HG03159 (cell line): ENCODE data around the gene PDIA2.
"Not testable (repeated sequence)": the region's sequence is repeated elsewhere in the genome, so short reads cannot be mapped to it uniquely, and the experiment has no call there.

Source experiments
- ATAC-seq: cut with Tn5 transposase; IDR thresholded peaks from one replicate; pipeline ENCODE4 v1.9.1; 2021; ENCODE audit warnings: mild to moderate bottlenecking, moderate library complexity; ENCODE audit not compliant: unreplicated experiment

Gene PDIA2

DNA sequence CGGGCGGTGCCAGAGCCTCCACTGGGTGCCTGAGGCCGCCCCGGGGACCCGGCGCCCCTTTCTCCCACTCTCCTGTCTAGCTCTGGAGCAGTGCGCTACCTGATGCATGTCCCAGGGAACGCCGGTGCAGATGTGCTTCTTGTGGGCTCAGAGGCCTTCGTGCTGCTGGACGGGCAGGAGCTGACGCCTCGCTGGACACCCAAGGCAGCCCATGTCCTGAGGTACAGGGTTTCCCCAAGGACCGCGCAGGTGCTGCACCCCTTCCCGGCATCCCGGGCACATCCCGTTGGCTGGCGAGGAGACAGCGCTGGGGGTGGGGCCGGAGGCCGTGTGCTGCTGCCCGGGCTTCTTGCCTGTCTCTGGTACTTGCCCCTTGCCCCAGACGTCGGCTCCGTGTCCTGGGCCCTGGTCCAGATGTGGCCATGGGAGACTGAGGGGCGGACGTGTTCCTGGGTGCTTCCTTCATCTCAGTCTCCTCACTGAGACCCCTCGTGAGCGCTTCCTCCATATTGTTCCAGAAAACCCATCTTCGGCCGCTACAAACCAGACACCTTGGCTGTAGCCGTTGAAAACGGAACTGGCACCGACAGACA is 19.7 kb upstream of the PDIA2 start:
- ATAC-seq, result no peak

DNA sequence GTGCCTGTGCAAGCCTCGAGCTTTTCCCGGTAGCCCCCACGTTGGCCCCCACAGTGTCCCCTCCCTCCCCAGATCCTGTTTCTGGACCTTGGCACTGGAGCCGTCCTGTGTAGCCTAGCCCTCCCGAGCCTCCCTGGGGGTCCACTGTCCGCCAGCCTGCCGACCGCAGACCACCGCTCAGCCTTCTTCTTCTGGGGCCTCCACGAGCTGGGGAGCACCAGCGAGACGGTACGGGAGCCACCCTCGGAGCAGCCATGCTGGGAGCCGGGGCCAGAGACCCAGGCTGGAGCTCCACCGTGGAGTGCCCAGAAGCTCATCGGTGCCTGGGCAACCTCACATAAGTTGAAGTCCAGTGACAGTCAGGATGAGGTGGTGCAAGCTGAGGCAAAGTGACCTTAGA is 19.0 kb upstream of the PDIA2 start:
- no peak for ATAC-seq

DNA sequence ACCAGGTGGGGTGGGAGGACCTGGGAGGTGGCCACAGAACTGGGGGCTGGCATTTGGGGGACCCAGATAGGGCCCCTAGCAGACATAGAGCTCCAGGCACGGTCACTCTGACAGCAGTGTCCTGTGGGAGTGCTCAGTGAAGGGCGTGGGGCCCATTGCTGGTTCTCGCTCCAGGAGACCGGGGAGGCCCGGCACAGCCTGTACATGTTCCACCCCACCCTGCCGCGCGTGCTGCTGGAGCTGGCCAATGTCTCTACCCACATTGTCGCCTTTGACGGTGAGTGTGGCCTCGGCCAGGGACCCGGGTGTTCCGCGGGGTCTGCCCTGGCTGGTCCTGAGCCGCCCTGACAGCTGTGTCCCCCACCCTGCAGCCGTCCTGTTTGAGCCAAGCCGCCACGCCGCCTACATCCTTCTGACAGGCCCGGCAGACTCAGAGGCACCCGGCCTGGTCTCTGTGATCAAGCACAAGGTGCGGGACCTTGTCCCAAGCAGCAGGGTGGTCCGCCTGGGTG is 18.5 kb upstream of the PDIA2 start:
- ATAC-seq, result no peak

DNA sequence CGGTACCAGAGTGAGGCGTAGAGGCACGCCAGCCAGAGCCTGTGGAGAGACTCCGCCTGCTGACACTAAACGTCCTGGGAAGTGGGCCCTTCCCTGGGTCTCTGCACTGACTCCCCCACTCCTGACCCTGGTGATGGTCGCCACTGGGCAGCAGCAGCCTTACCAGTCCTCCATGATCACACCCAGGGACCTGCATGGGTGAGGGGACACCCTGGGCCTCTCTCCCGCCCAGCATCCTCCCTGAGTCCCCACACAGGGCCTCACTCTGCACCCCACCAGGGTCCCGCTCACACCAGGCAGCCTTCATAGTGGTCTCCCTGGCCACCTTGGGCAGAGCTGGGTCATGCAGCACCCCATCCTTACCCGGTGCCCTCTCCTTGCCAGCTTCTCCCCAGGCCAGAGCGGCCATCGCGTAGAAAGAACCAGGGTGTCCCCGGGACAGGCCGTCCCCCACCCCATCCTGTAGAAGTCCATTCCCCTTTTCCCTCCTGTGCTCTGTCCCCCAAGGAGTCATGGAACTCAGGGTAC is 17.9 kb upstream of the PDIA2 start:
- ATAC-seq, result no peak

DNA sequence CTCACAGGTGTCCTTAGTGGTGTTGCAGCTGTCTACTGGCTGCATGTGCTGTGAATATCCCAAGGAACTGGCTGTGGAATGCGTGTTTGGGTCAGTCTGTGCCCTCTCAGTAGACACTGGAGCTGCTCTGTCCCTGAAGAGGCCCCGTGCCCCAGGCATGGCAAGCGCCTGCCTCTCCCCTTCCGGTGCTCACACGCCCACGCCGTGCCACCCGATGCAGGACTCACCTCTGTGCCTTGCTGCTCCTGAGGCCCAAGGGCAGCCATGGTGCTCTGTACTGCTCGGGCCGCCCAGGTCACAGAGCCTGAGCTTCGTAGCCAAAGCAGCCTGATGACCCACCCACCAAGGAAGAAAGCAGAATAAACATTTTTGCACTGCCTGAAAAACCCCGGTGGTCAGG is 17.3 kb upstream of the PDIA2 start:
- no peak for ATAC-seq

DNA sequence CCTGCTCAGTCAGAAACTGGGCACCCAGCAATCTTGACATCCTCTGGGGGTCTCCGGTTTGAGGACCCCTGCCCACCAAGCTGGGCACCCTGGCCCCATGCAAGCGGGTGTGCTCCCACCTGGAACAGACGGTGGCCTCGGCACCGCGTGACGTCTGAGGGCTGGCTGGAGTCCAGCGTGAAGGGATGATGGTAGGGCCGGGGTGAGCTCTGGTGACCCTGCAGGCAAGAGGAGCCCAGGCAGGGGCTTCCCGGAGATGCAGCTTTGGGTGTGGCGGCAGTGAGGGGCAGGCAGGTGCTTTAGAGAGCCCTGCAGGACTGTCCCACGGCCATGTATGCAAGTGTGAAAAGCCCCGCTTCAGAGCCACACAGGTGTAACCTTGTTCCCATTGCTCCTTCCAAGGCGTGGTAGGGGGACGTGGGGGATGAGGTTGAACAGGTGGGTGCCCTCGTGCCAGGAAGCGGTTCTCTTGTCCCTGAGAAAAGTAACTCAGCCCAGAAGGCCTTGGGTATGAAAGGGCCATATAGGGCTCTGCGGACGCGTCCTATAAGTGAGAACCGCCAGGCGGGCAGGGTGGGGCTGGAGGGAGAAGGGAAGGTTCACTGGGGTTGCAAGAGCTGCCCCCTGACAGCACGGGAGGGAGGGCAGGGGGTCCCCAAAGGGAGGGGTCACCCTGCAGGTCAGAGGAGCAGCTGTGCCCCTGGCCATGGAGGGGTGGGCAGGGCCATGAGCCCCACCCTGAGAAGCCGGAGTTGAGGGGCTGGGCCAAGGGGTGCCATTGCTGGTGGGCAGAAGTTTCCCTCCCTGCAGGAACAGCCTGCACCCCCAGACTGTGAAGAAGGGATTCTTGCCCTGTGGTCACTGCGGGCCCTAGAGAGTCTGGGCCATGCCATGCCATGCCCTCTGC is 16.5 kb upstream of the PDIA2 start:
- no peak for ATAC-seq

DNA sequence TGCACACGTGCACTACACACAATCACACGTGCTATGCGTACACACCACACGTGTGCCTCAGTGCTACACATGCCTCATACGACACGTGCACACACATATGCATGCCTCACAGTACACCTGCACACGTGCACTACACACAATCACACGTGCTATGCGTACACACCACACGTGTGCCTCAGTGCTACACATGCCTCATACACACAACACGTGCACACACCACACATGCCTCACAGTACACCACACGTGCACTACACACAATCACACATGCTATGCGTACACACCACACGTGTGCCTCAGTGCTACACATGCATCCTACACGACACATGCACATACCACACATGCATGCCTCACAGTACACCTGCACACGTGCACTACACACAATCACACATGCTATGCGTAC is 15.4 kb upstream of the PDIA2 start:
- not testable (repeated sequence) for ATAC-seq

DNA sequence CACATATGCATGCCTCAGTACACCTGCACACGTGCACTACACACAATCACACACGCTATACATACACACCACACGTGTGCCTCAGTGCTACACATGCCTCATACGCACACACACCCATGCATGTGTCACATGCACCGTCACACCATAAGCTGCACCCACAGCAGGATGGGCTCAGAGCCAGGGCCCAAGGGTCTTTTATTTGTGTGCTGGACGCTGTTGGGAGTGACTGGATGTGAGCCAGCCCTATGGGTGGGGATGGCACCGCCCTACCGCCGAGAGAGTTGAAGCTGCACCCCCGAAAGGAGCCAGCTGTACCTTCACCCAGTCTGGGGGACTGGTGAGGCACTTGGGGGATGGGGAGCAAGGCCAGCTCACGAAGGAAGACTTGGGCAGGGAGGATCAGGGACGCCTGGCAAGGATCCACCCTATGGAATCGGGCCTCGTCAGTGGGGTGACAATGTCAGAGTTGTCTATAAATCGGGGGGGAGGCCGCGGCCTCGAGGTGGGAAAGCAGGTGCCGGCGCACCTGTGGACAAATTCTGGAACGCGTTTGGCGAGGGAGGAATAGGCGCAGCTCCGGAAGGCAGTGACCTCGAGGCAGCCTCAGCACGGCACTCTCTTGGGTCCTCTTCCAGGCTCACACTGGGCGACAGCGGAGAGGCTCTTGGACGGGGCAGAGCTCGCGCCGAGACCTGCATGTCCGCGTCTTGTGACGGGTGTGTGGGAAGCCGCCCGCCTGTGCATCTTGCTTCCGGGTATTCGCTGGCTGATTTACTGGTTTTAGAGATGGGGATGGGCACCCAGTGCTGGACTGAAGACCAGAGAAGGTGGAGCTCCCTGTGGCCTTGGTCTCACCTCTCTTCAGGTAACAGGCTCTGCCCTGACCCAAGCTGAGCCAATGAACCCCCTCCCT is 14.6 kb upstream of the PDIA2 start:
- ATAC-seq, result no peak

DNA sequence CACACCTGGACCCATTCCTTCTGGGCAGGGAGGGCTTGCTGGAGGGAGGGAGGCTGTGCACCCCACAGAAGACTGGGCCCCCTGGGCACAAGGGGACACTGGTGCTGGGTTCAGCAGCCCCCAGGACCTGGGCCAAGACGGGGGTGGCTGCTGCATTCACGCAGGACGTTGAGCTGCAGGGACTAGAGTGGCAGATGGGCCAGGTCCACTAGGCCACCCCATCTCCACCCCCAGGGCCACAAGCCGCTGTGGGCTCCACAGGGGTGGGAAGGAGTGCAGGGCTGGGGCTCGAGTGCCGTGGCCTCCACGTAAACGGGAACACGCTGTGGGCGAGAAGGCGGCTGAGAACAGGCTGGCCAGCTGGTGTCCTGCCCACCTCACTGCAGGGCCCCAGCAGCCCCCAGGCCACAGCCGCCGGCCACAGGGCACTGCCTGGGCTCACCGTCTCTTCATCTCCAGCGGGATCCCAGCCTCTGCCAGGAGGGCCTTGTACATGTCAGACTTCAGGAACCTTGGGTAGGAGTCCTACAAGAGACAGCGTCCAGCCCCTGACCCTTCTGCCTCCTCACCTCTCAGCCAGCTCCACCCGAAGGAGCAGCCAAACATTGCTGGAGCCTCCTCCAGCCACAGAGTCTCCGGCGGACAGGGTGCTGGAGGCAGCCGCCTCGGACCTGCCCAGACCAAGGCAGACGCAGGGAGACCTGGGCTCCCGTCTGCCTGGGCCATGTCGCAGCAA is 13.7 kb upstream of the PDIA2 start:
- ATAC-seq, result no peak

DNA sequence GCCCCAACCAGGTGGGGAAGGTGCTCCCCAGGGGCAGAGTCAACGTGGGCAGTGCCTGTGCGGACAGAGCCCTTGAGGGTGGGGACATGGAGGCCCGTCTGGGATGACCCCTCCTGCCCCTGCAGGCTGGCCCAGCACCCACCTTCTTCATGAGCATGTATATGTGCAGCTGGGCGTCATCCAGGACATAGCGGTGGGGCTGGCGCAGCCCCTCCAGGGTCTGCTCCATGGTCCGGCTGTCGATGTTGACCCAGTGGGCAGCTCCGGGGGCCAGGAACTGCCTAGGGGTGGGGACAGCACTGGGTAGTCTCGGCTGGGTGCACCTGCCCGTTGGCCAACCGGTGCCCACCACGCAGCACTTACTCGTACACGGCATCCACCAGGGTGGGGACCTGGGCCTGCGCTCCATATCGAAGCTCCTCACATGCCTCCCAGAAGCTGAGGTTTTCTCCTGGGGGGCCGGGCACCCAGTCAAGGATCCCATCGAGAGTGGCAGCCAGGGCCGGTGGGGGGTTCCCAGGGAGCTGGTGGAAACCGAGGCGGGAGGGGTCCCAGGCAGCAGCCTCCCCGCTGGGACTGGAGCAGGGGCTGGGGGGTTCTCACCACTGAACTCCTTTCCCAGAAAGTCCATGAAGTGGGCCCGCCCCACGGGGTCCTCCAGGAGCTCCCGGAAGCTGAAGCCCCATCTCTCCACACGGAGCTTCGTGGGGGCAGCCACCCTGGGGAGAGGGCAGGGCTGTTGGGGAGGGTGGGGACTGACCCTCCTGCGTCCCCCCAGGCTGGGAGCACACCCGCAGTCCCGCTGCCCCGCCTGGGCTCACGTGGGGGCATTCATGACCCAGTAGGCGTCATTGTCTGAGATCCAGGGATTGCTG is 12.3 kb upstream of the PDIA2 start:
- no peak for ATAC-seq

DNA sequence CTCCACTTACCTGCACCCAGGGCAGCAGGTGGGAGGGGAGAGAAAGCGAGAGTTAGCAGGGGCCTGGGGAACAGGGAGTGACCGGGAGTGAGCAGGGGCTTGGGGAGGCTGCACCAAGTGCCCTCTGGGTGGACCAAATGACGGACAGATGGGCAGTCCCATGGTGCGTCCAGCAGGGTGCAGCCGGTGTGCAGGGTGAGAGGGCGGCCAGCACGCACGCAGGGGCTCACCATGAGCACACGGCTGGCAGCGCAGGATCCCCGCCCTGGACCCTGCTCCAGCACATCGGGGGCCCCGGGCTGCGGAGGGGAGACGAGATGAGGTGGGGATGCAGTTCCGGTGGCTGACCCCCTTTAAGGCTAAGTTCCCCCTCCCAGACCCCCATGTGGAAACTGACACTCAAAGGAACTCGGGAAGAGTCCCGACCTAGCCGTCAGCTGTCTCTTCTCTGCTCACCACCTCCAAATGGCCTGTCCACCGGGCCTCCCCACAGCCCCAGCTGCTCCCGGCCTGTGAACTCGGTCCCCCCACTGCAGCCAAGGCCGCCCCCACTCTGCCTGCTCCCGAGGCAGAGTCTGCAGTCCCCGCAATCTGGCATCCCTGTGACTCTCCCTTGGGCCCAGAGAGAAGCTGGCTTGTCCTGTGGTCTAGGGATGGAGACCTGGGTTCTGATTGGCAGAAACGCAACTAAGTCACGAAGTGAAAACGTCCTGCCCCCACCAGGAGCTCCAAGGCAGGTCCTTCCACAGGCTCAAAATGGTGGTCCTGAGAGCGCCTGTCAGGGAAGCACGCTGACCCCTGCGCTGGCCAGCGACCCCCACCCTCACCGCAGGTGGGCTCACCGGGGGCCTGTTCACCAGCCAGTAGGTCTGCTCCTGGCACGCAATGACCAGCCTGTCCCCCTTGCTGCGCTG is 10.1 kb upstream of the PDIA2 start:
- no peak for ATAC-seq

DNA sequence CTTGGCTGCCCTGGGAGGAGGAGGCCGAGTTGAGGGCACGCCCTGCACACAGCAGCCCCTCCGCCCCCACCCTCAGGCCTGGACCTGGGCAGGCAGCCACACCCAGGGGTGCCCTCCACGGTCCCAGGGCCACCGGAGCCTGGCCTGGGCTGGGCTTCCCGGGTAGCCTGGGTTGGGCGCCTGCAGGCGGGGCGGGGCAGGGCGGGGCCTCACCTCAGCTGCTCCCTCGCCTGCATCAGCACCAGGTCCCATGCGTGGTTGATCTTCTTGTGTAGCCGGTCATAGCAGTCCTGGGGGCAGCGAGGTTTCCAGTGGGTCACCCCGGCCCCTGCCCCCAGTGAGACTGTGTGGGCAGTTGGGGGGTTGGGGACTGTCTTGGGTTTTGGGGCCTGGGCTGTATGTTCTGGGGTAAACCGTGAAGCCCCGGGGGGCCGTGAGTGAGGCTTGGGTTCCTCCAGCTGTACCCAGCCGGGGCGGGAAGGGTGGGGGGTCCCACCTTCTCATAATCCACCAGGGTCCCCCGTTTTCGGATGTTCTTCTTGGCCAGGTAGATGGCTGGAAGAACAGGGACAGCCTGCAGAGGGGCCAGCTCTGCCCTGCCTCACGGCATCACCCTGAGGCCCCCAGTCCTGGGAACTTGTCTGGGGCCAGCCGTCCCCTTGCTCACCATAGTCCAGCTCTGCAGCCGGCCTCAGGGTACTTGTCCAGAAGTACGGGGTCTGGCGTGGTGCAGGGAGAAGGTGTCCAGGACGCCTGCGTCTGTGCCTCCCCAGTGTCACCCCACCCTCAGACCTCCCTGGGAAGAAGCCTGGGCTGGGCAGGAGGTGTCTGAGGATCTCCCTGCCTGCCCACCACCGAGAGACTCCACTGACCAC is 9.2 kb upstream of the PDIA2 start:
- ATAC-seq, result no peak

DNA sequence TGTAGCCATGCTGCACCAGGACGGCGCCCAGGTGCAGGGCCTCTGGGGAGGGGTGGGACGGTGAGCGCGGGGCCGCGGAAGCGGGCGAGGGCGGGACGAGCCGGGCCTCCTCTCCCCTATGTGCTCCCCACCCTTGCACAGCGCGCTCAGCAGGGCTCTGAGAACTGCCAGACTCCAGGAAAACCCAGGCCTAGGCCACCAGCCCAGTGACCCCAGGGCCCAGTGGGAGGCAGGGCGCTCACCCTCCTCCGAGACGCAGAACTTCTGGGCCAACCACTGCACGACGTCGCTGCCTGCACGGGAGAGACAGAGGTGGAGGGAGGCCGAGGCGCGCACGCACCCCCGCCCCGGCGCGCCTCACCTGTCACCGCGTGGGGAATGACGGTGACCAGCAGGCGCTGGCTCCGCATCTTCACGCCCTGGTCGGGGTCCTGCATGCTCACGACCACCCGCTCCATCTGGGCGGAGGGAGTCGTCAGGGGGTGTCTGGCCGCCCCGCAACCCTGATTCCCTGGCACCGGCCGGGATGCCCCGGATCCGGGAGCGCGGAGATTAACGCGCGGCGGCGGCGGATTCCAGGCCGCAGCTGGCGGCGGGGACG is 7.8 kb upstream of the PDIA2 start:
- ATAC-seq, result no peak

DNA sequence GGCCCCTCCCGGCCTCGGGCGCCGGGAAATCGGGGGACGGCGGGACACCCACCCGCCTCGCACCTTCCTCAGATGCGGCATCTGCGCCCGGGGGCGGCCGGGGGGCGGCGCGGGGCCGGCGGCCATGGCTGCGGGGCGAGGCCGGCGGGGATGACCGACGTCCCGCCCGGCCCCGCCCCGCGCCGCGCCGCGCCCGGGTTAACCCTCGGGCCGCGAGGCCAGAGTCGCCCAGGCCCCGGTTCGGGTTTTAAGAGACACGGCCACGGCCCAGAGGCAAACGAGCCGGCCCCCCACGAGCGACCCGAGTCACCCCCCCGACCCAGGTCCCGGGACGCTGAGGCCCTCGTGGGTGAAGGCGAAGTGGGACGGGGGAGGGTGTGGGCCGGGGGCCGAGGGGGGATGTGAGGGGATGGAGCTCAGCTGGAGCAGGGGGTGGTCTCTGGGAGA is 7.2 kb upstream of the PDIA2 start, which contains the start of gene RGS11:
RGS11 (minus strand) TSS at position 159 of the 447 bp plus-strand sequence; CDS start at position 126, 33 bp downstream.
- ATAC-seq, result no peak

DNA sequence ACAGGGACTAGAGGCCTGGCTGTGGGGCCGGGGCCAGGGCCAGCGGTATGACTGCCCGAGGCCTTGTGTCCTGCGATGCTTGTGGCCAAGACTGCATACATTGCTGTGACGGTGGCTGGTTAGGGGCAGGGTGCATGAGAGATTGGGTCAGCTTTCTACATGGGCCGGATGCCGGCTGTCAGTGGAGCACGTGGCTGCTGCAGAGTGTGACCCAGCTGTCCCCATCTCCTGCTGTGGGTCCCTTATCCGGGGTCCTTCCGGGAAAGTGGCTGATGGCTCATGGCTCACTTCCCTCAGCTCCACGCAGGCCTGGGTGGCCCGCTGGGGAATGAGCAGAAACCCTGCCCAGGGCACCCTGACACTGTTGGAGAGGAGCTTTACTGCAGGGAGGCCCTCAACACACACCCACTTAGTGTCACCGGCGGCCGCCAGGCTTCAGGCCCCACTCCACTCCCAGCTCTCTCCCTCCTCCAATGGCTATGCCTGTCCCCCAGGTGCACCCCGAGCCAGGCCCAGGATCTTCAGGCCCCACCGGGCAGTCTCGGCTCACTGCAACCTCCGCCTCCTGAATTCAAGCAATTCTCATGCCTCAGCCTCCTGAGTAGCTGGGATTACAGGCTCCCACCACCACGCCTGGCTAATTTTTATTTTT is 6.4 kb upstream of the PDIA2 start:
- ATAC-seq, result no peak

DNA sequence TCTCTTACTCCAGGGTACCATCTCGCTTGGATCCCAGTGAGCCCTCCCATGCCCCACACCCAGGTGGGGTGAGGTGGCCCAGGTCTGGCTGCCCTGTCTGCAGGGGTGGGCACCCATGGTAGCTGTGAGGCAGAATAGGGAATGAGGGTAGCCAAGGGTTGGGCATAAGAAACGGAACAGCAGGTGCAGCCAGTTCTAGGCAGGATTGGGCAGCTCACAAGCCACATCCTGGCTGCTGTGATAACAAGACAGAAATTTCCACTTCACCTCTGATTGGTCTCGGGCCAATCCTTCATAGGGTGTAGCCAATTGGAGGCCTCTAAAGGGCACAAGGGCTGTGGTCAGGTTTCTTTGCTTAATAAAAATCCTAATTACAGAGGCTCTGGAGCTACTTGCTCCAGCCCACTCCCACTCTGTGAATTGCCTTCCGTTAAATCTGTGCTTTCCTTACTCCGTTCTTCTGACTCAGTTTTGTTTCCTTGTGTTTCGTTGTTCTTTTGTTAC is 4.0 kb upstream of the PDIA2 start:
- ATAC-seq, result no peak
